SH-SY5Y (cell line): ENCODE results near the gene RMND5A.

Source experiments
- GATA2 ChIP-seq: IDR thresholded peaks from 2 replicates; pipeline ENCODE4 v1.6.1; 2011; ENCODE audit warnings: mild to moderate bottlenecking, low read depth, low read length
- GATA3 ChIP-seq: IDR thresholded peaks from 2 replicates; pipeline ENCODE4 v1.6.1; 2011; ENCODE audit warnings: low read depth, mild to moderate bottlenecking, low read length, moderate library complexity

DNA sequence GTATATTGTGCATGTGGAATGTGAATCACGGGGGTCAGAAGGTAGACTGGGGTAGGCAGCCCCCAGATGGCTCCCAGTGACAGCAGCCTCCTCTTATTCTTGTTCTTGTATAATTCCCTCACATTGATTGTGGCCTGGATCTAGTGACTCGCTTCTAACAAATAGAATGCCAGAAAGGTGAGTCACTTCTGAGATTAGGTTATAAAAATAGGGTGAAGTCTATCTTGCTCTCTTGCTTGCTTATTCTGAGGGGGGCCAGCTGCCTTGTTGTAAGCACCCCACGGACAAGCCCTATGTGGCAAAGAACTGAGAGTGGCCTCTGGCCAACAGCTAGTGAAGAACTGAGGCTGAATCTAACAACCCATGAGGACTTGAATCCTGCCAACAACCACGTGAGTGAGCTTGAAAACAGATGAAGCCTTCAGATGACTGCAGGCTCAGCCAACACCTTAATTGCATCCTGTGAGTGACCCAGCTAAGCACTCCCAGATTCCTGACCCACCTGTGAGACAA is 15.6 kb upstream of the RMND5A start:
- TF ChIP-seq GATA2 (no peak), GATA3 (no peak)
